HG03439 (cell line): ENCODE data around the gene MAGI2.
"Not testable (repeated sequence)": the region's sequence is repeated elsewhere in the genome, so short reads cannot be mapped to it uniquely, and the experiment has no call there.

Source experiments
- ATAC-seq: cut with Tn5 transposase; IDR thresholded peaks from one replicate; pipeline ENCODE4 v1.9.1; 2021; ENCODE audit warnings: mild to moderate bottlenecking, moderate library complexity; ENCODE audit not compliant: unreplicated experiment

The MAGI2 gene

DNA sequence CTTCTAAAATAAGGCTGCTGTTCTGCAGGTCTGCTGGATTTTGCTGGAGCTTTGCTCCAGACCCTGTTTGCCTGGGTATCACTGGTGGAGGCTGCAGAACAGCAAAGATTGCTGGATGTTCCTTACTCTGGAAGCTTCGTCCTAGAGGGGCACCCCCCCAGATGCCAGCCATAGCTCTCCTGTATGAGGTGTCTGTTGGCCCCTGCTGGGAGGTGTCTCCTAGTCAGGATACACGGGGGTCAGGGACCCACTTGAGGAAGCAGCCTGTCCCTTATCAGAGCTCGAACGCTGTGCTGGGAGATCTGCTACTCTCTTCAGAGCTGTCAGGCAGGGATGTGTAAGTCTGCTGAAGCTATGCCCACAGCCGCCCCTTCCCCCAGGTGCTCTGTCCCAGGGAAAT is 382.3 kb downstream of the MAGI2 start:
- not testable (repeated sequence) for ATAC-seq

DNA sequence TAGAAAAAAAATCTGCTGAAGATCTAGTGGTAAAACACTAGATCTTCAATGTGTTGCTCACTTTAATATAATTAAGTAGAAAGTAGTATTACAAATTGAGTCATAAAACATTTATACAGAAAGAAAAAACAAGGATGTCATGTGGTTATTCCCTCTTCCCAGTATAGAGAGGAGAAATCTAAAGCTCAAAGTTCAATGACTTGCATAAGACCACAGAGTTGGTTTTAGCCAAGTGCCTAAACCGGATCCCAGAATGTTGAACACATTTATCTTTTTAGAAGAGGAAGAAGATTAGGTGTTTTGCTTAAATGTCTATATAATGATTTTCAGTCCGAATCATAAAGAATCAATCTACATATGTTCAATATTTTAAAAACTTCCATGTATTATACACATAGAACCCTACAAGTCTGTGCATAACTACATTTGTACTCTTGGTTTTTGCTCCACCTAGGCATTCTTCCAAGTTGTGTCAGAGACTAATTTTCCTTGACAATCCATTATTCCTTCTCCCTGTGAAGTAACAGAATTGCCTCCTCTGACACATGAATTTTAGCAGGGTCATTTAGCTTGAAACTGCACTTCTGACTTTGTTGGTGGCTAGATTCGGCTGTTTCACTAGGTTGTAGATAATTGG is 389.2 kb downstream of the MAGI2 start:
- no peak for ATAC-seq

DNA sequence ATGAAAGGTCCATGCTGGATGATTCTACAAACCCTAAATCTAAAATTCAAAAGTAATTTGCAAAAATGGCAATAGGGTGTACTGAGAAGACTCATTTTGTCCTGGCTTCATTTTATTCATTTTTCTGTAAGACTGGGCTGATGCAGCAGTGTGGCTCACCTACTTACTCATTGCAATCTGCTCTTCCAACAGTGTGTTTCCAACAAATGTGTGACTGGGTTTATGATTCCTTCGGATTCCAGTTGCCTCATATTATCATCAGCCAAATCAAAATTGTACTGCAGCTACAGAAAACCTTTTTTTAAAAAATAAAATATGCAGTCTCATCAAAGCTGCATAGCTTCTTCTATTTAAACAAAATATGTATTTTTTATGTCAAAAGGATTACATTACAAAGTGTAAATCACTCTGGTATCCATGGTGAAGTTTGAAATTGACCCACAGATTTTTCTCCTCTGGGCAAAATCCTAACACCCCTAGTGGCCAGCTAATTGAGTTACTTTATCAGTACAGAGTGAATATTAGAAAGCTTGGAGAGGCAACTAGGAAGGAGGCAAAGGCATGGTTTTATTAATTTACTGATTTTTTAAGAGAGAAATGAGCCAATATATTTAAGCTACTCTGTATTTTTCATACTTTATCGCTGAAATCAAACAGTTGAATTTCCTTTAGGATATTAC is 390.3 kb downstream of the MAGI2 start:
- ATAC-seq: no peak

DNA sequence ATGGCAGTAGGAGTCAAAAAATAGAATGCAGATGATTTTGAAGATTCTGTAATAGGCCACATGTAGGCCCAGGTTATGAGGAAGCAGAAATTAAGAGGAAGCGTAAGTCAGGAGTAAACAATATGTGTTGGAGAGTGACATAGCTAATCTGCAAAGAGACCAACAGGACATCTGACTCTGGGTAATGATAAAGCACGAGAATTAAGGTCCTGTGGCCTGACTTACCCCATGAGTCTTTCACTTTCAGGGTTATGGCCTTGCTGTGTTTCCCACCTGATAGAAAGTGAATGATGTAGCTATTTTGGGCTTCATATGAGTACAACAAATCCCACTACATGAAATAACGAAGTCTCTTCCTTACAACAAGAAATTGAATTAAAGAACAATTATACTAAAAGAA is 393.0 kb downstream of the MAGI2 start:
- ATAC-seq: no peak

DNA sequence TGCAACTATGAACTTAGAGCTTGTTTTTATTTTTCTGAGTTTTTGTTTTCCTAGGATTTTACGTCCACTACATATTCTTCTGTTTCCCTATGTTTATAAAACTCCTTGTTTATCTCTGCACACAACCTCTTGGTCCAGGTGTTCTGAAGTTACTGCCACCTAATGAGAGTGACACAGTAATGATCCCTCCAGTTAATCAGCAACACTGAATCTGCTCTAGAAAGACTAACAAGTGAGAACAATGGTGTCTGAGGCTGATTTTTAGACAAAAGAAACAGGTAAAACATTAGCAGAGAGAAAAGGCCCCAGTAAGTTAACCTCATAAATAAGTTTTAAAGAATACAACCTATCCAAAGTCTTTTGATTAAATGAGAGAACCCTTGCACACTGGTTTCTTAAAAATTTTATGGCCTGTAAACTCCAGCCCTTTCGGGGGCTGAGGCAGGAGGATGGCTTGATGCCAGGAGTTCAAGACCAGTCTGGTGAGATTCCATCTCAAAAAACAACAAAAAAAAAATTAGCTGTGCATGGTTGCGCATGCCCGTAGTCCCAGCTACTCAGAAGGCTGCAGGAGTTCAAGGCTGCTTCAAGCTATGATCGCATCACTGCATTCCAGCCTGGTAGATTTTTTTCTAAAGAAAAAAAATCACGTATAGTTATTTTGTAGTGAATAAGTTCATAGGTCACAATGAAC is 397.6 kb downstream of the MAGI2 start:
- no peak for ATAC-seq

DNA sequence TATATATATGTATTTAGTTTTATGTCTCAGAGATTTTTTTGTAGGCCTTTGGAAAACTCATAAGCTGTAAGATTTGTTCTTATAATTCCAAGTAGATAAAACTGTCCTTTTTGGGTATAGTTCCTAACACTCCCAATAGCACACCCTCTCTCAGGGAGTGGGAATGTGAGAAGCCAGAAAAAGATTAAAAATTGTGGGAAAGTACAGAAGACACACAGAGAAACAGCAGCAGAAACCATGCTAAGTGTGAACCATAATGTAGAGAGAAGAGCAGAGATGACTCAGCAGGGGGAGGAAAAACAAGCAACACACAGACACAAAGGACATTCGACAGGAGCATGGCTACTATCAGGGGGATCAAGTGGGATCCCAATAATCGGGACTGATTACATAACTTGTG is 401.6 kb downstream of the MAGI2 start:
- ATAC-seq: no peak

DNA sequence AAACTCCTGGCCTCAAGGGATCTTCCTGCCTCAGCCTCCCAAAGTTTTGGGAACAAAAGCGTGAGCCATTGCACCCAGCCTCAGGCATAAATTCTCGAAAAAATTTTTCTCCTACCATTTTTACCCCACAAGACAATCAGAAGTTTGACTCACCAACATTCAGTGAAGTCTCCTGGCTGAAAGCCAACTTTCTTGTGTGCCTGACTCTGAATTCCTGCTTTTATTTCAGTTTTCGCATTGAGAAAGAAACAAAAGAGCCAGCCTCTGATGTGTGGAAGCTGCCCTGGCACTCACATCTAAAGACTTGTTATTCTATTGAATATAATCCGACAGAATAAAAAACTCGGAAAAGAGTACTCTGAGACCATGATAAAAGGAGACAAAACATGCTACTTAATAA is 402.9 kb downstream of the MAGI2 start:
- ATAC-seq: no peak

DNA sequence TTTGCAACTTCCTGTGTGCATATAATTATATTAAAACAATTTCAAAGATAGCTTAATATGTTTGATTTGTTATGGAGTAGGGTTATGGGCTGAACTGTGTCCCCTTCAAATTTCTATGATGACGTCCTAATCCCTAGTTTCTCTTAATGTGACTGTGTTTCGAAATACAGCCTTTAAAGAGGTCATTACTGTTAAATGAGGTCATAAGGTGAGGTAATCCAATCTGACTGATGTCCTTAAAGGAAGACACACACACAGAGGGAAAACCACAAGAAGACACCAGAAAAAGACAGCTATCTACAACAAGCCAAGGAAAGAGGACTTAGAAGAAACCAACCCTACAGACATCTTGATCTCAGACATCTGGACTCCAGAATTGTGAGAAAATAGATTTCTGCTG is 407.4 kb downstream of the MAGI2 start:
- ATAC-seq: no peak

DNA sequence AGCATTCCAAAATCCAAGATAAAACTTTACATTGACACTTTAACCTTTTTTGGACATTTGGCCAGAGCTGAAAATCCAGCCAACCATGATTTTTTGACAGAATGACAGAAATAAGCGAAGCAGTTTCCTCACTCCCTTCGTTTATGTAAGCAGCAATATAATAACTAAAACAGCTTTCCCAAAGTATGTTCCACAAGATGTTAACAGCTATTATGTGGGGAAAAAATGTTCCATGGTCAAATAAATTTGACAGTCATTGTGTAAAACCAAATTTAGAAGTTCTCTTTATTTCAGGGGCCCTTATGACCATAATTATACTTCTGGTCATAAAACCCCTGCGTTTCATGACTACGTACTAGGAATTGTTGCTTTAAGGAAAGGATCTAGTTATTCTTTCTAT is 416.5 kb downstream of the MAGI2 start:
- no peak for ATAC-seq

DNA sequence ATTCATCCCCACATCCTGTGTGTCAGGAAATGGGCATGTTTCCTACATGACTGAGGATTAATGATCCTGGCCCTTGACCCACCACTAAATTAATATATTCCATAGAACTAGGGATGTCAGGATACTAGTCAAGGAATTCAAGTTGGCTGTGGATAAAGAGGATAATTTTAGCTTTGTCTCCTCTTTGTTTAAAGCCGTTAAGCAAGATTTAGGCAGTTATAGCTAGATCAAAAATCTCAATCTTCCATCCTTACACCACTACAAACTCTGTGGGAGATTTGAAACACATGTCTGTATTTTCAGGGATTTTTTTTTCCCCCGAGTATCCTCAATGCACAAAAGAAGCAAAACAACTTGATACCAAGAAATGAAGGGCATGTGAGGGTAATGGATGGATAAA is 417.1 kb downstream of the MAGI2 start:
- ATAC-seq: no peak

DNA sequence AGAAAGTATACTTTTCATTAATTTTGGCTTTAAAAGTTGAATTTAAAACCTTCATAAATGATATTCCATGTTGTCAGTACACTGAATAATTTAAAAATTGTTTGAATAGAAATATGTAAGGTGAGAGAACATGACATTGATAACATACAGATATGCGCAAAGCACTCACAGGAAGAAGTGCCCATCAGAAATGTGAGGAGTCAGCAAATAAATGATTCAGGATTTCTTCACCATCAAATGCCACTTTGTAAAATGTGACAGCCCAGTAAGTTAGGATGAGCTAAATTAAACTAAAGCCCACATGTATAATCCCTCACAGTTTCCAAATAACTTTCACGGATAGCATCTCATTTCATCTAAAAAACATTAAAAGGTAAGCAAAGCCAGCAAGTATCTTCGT is 417.6 kb downstream of the MAGI2 start:
- no peak for ATAC-seq

DNA sequence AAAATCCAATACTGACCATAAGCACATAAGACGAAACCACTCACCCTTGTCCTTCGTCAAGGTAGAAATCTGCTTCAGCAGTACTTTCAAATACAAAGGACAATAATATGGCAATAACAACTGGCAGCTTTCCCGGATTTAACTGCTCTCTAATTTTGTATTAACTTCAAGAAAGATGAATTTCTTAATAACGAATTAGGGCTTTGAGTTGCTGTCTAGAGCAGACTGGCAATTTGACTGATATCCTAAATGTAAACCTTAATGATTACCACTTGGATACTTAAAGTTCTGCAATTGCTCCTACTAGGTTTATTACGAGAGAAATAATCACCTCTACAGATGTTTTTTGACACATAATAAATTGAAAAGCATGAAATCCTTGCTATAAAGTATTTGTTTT is 418.7 kb downstream of the MAGI2 start:
- no peak for ATAC-seq

DNA sequence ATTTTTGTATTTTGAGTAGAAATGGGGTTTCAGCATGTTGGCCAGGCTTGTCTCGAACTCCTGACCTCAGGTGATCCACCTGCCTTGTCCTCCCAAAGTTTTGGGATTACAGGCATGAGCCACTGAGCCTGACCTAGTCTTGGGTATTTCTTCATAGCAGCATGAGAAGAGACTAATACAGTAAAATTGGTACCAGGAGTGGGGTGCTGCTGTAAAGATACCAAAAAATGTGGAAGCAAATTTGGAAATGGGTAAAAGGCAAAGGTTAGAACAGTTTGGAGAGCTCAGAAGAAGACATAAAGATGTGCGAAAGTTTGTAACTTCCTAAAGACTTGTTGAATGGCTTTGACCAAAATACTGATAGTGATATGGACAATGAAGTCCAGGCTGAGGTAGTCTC is 433.8 kb downstream of the MAGI2 start:
- ATAC-seq: not testable (repeated sequence)

DNA sequence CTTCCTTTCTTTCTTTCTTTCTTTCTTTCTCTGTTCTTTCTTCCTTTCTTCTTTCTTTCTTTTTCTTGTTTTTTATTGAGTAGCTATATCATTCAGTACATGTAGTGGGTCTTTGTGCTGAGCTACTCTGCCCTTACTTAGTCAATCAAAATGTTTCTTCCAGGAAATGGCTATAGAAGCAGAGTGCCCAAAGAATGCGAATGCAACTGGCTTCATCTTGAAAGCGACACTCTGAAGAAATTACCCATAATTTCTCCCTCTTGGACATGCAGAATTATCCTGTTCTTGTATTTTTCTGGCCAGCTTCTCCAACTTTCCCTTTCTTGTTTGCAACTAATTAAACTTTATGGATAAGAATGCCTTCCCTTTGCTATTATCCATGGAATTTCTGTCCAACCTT is 441.5 kb downstream of the MAGI2 start:
- no peak for ATAC-seq

DNA sequence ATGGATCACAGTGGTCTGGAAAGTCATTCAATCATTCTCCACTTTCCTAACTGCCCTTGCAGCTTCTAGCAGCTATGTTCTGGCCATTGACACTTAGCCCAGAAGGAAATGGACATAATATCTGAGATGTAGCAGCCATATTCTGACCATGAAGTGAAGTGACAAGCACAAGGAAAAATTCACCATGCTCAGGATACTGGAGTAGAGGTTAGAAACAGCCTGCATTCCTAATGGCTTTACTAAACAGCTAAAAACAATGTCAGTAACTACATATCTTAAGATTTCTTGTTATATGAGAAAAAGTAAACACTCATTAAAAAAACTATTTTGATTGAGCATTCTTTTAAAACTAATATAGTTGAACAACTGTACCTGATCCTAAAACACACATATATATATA is 443.8 kb downstream of the MAGI2 start:
- no peak for ATAC-seq

DNA sequence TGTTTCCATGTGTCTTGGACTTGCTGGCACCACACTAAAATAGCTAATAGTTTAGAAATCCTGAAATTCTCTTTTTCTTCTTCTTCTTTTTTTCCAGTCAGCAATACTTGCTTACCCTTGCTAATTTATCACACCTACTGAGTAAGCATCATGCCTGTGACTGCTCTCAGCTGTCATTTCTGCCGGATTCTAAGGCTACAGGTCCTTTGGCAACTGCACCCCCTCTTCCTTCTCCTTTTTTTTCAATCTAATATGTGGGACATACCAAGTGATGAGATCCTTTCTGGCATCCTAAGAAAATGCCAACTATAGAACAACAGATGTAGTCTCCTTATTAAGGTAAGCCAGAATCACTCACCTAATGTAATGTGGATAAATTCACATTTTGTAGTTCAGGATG is 444.7 kb downstream of the MAGI2 start:
- ATAC-seq: no peak

DNA sequence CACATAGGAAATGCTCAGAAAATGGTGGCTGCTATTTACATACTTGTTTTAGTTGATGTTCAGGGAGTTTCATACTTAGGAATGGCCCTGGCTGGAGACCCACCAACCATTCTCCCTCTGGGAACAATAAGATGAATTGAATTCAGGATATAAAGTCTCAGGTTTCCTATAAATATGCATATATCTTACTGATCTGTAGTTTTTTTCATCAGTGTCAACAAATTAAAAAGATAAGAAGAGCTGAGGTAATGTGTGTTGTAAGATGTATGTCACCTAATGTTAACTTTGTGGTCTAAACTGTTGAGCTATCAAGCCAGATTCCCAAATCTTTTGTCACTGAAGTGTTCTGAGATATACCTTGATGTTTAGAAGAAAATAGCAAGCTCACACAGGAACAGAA is 457.5 kb downstream of the MAGI2 start:
- ATAC-seq: no peak

DNA sequence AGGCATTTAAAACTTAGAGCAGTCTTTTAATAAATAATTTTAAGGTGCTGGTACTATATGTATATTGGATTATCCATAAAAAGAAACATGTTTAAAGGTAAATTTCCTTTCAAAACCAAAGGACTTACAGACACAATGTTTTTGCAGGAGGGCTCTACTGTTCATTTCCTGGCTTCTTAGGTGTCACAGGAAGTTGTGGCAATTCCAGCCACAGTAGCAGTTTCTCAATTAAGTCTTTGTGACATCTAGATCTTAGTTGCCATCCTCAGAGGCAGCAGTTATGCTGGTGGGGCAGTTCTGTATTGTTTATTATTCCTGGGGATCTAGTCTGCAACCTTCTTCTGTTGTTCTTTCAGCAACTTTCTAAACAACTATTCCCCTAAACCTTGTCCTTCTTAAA is 460.1 kb downstream of the MAGI2 start:
- ATAC-seq: no peak

DNA sequence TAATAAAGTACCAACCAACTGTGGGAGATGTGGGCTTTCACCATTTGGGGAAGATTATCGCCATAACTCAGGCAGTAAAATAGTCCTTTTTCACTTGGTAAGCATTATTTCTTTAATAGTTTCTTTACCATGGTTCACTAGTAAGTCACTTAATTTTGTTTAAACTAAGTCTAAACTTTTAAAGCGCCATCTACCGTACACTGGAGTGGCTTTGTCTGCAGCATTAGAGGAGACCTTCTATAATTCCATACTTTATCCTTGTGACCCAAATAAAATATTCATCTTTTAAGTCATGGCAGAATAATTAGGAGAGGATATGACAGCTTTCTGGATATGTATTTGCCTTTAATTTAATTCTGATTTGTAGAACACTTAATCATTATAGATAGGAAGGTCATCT is 468.0 kb downstream of the MAGI2 start:
- no peak for ATAC-seq

DNA sequence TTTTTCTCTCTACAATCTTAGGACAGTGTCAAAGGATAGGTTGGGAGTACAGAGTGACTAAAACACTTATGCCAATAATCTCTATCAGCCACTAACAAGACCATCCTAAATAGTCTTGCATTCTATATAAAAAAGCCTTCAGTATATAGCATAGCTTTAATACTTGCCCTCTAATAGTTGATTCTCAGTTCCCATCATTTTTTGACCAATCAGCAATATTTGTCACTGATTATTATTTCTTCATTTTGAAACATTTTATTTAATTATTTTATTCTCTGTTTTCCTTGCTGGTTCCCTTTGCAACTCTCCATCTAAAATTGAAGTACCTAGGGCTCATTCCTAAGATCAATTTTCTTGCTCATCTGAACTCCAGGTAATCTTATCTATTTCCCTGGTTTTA is 470.0 kb downstream of the MAGI2 start:
- no peak for ATAC-seq

DNA sequence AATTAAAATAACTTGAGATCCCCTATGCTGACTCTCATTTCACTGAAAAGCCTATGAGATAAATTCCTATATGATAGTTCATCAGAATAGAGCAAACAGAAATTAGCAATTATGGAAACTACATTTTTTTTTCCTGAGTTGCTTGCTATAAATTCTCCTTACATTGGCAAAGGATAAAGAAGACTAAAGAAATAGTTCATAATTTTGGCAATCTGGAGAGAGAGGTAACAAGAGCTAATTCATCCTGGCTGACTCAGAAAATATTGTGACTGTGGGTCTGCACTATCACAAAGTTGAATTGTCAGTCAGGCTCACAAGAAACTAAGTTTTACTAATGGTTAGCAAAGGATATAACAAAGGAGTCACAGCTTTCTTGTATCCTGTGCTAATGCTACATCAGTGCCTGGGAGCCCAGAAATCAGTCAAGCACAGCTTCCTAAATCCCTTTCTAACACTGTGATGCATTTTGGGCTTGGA is 483.0 kb downstream of the MAGI2 start:
- ATAC-seq: no peak

DNA sequence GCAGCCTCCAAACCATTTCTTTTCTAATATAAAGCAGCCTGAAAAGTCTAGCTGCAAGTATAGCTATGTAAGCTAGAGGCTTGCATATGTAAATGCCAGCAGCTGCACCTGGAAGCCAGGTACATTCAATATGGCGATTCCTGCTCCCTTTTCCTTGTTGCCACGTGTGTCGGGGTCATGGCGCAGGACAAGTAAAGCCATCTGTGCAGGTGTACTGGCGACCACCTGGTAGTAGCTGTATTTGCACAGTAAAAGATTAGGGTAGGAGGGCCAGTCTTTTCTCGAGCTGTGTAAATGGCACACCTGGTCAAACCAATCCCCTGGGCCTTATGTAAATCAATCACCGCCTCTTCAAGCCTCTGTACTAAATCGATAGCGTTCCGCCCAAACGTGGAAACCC is 484.5 kb downstream of the MAGI2 start:
- no peak for ATAC-seq
